ENCODE results near the gene KIAA1958.

GRCh38 chr9:112485574-112485973 is 1.1 kb upstream of the KIAA1958 start:
- TF ChIP-seq POLR2A (IDR thresholded peaks at IDR 0.05), result no peak
- TF ChIP-seq, protein P1, sequence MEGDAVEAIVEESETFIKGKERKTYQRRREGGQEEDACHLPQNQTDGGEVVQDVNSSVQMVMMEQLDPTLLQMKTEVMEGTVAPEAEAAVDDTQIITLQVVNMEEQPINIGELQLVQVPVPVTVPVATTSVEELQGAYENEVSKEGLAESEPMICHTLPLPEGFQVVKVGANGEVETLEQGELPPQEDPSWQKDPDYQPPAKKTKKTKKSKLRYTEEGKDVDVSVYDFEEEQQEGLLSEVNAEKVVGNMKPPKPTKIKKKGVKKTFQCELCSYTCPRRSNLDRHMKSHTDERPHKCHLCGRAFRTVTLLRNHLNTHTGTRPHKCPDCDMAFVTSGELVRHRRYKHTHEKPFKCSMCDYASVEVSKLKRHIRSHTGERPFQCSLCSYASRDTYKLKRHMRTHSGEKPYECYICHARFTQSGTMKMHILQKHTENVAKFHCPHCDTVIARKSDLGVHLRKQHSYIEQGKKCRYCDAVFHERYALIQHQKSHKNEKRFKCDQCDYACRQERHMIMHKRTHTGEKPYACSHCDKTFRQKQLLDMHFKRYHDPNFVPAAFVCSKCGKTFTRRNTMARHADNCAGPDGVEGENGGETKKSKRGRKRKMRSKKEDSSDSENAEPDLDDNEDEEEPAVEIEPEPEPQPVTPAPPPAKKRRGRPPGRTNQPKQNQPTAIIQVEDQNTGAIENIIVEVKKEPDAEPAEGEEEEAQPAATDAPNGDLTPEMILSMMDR (IDR thresholded peaks at IDR 0.05 in 4 of 5, conservative IDR thresholded peaks at IDR 0.05 in 1 of 5), result no peak

Measured in gastrocnemius medialis (tissue), 4 donors.